ENCODE measurements around the gene INSR.
A peak's percentile ranks its signal among the peaks of the same experiment; 100 is the strongest.
"Not testable (repeated sequence)": the region's sequence is repeated elsewhere in the genome, so short reads cannot be mapped to it uniquely, and the experiment has no call there.

The INSR gene

GRCh38 chr19:7217861-7218260, 76.4 kb downstream of the INSR start:
- DNase-seq, result no peak

- DNase-seq, result no peak
Observed at GRCh38 chr19:7216373-7216902, 77.8 kb downstream of the INSR start.

GRCh38 chr19:7215176-7215575, 79.0 kb downstream of the INSR start:
- DNase-seq, result no peak

- DNase-seq, result no peak
Observed at GRCh38 chr19:7214324-7215089, 79.7 kb downstream of the INSR start.

GRCh38 chr19:7213628-7214323, 80.4 kb downstream of the INSR start:
- DNase-seq, result no peak

GRCh38 chr19:7211191-7211951, 82.8 kb downstream of the INSR start:
- DNase-seq, result no peak

- DNase-seq, result no peak
Observed at GRCh38 chr19:7210359-7210758, 83.9 kb downstream of the INSR start.

- not testable (repeated sequence) for DNase-seq
Observed at GRCh38 chr19:7209597-7210325, 84.5 kb downstream of the INSR start.

- DNase-seq, result not testable (repeated sequence)
Observed at GRCh38 chr19:7209036-7209435, 85.2 kb downstream of the INSR start.

- DNase-seq, result no peak
Observed at GRCh38 chr19:7203332-7203731, 90.9 kb downstream of the INSR start.

- DNase-seq, result no peak
Observed at GRCh38 chr19:7202888-7203287, 91.3 kb downstream of the INSR start.

GRCh38 chr19:7200736-7201135, 93.5 kb downstream of the INSR start:
- DNase-seq, result no peak

- DNase-seq, result no peak
Observed at GRCh38 chr19:7199613-7200533, 94.3 kb downstream of the INSR start.

- peak; percentile 92 for DNase-seq
Observed at GRCh38 chr19:7197760-7198696, 96.2 kb downstream of the INSR start.

GRCh38 chr19:7197119-7197759, 97.0 kb downstream of the INSR start:
- DNase-seq, result peak; percentile 88

GRCh38 chr19:7196763-7197118, 97.5 kb downstream of the INSR start:
- peak; percentile 4 for DNase-seq

- DNase-seq, result no peak
Observed at GRCh38 chr19:7195046-7195445, 99.2 kb downstream of the INSR start.

- no peak for DNase-seq
Observed at GRCh38 chr19:7194566-7194965, 99.6 kb downstream of the INSR start.

GRCh38 chr19:7191946-7192691, 102.1 kb downstream of the INSR start:
- peak; percentile 71 for DNase-seq

Measured in CD4-positive, alpha-beta T cell treated with Interleukin-17A for 1 hour (primary cell).